HepG2 (cell line): ENCODE results near the gene MSX2. TPM values are rescaled to one million over a fixed set of nuclear protein-coding genes. Genes with fewer than 3 reads are reported as not detected.

Experiments
- ATAC-seq: fragments of 200-7000 bp; cut with Tn5 transposase; 3 replicates; pipeline ENCODE4 v1.9.1; 2020; ENCODE audit warnings: mild to moderate bottlenecking, moderate library complexity
- BruUV-seq: library from RNA; stranded (reverse); fragments of 400-500 nt; replicated peaks from 2 replicates; lab custom pipeline; 2021; lab: Mats Ljungman, UMichigan
- CTCF ChIA-PET: fragments of 300-600 bp; formaldehyde crosslinking; extraction: SDS; loops from one replicate; lab custom pipeline; 2021; ENCODE audit warnings: low total read pairs, inconsistent platforms, low intra/inter-chr PET ratio; lab: Yijun Ruan, JAX
- POLR2A ChIA-PET: fragments of 350-600 bp; sonication (Branson Sonifier 250); formaldehyde crosslinking; loops from one replicate; lab custom pipeline; 2020; ENCODE audit warnings: antibody characterized with exemption, inconsistent platforms; lab: Yijun Ruan, JAX
- DNase-seq: peaks from one replicate; pipeline ENCODE4 v3.0.0-alpha.2; 2015; ENCODE audit warnings: low spot score
- FAIRE-seq: peaks from 3 replicates; lab custom pipeline; 2011; peaks lifted over from hg19 to GRCh38; lab: Jason Lieb, UNC
- H2AFZ ChIP-seq: one replicate; pipeline ENCODE4 v1.6.1; 2011; ENCODE audit warnings: low read length, inconsistent platforms
- H3K27ac ChIP-seq: fragments of 300-600 bp; 3 replicates; pipeline ENCODE4 v1.8.0; 2011; ENCODE audit warnings: mixed run types, mild to moderate bottlenecking, mixed read lengths, low read length, inconsistent platforms; ENCODE audit not compliant: insufficient read depth; ENCODE audit errors: extremely low read length
- H3K27me3 ChIP-seq, 2 experiments: fragments of 200-600 bp in 1 of 2; 2 replicates in 1 of 2; 3 replicates in 1 of 2; pipeline versions ENCODE4 v1.6.0 to v1.8.0; 2011; ENCODE audit warnings: low read length in 2 of 2, mild to moderate bottlenecking in 2 of 2, moderate library complexity in 2 of 2, inconsistent platforms in 1 of 2; ENCODE audit not compliant: insufficient read depth in 2 of 2, control insufficient read depth in 1 of 2
- H3K36me3 ChIP-seq, 2 experiments: fragments of 200-600 bp in 1 of 2; replicated peaks in 1 of 2; 2 replicates in 1 of 2; 3 replicates in 1 of 2; pipeline versions ENCODE4 v1.5.1 to v1.8.0; 2011; ENCODE audit warnings: low read length in 2 of 2, inconsistent platforms in 1 of 2; ENCODE audit not compliant: insufficient read depth in 2 of 2, control insufficient read depth in 1 of 2
- H3K4me1 ChIP-seq: 2 replicates; pipeline ENCODE4 v1.5.1; 2012; ENCODE audit warnings: low read length, inconsistent platforms; ENCODE audit not compliant: insufficient read depth
- H3K4me2 ChIP-seq: 2 replicates; pipeline ENCODE4 v1.6.0; 2011; ENCODE audit warnings: low read depth, low read length, inconsistent platforms
- H3K4me3 ChIP-seq, 3 experiments: fragments of 200-600 bp in 1 of 3; sonication (generic), shearing (Covaris generic) in 1 of 3; replicated peaks in 1 of 3; 2 replicates each; pipeline ENCODE4 v1.5.1; 2011 to 2016; ENCODE audit warnings: low read length in 3 of 3, inconsistent platforms in 2 of 3, low read depth in 2 of 3, mild to moderate bottlenecking in 2 of 3, control low read depth in 1 of 3, mixed read lengths in 1 of 3; ENCODE audit not compliant: insufficient read depth in 1 of 3
- H3K79me2 ChIP-seq: one replicate; pipeline ENCODE4 v1.6.1; 2011; ENCODE audit warnings: low read length, inconsistent platforms; ENCODE audit not compliant: insufficient read depth
- H3K9ac ChIP-seq: 2 replicates; pipeline ENCODE4 v1.6.0; 2011; ENCODE audit warnings: mild to moderate bottlenecking, low read depth, low read length, inconsistent platforms; ENCODE audit not compliant: insufficient read depth
- H3K9me3 ChIP-seq: 2 replicates; pipeline ENCODE4 v1.5.1; 2012; ENCODE audit warnings: mild to moderate bottlenecking, low read length
- H4K20me1 ChIP-seq: 2 replicates; pipeline ENCODE4 v1.6.0; 2011; ENCODE audit warnings: inconsistent platforms, mild to moderate bottlenecking, low read length, moderate library complexity; ENCODE audit not compliant: insufficient read depth
- EHMT2 ChIP-seq: fragments of 200-600 bp; sonication (generic); IDR thresholded peaks from 2 replicates; pipeline ENCODE4 v1.7.0; 2017; ENCODE audit warnings: antibody characterized with exemption, low read depth, low read length, borderline replicate concordance
- HMGA1 ChIP-seq: sonication (generic); formaldehyde crosslinking; conservative IDR thresholded peaks from 2 replicates; pipeline ENCODE4 v1.4.0; 2020; ENCODE audit warnings: missing genetic modification reagents
- LBX2 ChIP-seq: sonication (generic); formaldehyde crosslinking; IDR thresholded peaks from 2 replicates; pipeline ENCODE4 v1.5.0; 2020; ENCODE audit warnings: missing genetic modification reagents, mild to moderate bottlenecking, borderline replicate concordance
- NFE2L2 ChIP-seq: fragments of 150-350 bp; IDR thresholded peaks from 2 replicates; pipeline ENCODE4 v1.6.1; 2014; ENCODE audit warnings: low read length
- NR2F6 ChIP-seq, 2 experiments: IDR thresholded peaks; 2 replicates each; pipeline ENCODE4 v1.6.1; 2016; ENCODE audit warnings: antibody characterized with exemption in 1 of 2, mild to moderate bottlenecking in 1 of 2
- PRDM10 ChIP-seq: sonication (generic); formaldehyde crosslinking; IDR thresholded peaks from 2 replicates; pipeline ENCODE4 v1.4.0; 2020; ENCODE audit warnings: low read depth, missing genetic modification reagents
- THAP7 ChIP-seq: sonication (generic); formaldehyde crosslinking; IDR thresholded peaks from 2 replicates; pipeline ENCODE4 v1.8.1; 2023; ENCODE audit warnings: mild to moderate bottlenecking, missing genetic modification reagents
- ZNF160 ChIP-seq: sonication (generic); formaldehyde crosslinking; IDR thresholded peaks from 2 replicates; pipeline ENCODE4 v1.8.0; 2022; ENCODE audit warnings: mild to moderate bottlenecking, inconsistent platforms, missing genetic modification reagents
- ZNF232 ChIP-seq: sonication (generic); formaldehyde crosslinking; IDR thresholded peaks from 2 replicates; pipeline ENCODE4 v1.4.0; 2020; ENCODE audit warnings: missing genetic modification reagents, borderline replicate concordance
- ZNF414 ChIP-seq: sonication (generic); formaldehyde crosslinking; IDR thresholded peaks from 2 replicates; pipeline ENCODE4 v1.5.0; 2020; ENCODE audit warnings: missing genetic modification reagents
- ZNF501 ChIP-seq: sonication (generic); formaldehyde crosslinking; IDR thresholded peaks from 2 replicates; pipeline ENCODE4 v1.5.1; 2020; ENCODE audit warnings: mild to moderate bottlenecking, moderate library complexity, missing genetic modification reagents
- ZNF776 ChIP-seq: sonication (generic); formaldehyde crosslinking; IDR thresholded peaks from 2 replicates; pipeline ENCODE4 v1.4.0; 2020; ENCODE audit warnings: mild to moderate bottlenecking, missing genetic modification reagents
- ZNF784 ChIP-seq: sonication (generic); formaldehyde crosslinking; IDR thresholded peaks from 2 replicates; pipeline ENCODE4 v1.5.1; 2020; ENCODE audit warnings: missing genetic modification reagents, mild to moderate bottlenecking, borderline replicate concordance
- WGBS: methylation state at CpG from one replicate; pipeline ENCODE4 v1.1.6; 2017; ENCODE audit warnings: low lambda C conversion rate; 5-methylcytosine and 5-hydroxymethylcytosine counted together
- in situ Hi-C: cut with HindIII; loops from 2 replicates; pipeline ENCODE4 v1.10.0; 2017; ENCODE audit warnings: low pct_unique_long_range_greater_than_20kb; ENCODE audit not compliant: extremely low pct_ligation_motif_present
- intact Hi-C: fragments of 100-400 bp; cut with micrococcal nuclease; formaldehyde crosslinking; loops from one replicate; pipeline ENCODE4 v1.10.0; 2022; ENCODE audit not compliant: unreplicated experiment
- polyA plus RNA-seq, 8 experiments: library from polyadenylated mRNA; depleted of rRNA in 3 of 8; stranded (reverse) in 7 of 8; unstranded in 1 of 8; fragments of >200 nt; fragmentation: Illumina TruSeq in 4 of 8; extraction: Trizol in 4 of 8; gene quantifications; 2 replicates each; pipeline versions ENCODE4 v1.2.1 to v1.2.3, GENCODE V29; 2011 to 2016; ENCODE audit warnings: low read depth in 4 of 8, missing spikeins in 1 of 8, mixed read lengths in 1 of 8; ENCODE audit not compliant: insufficient read depth in 1 of 8
- total RNA-seq, 5 experiments: library from RNA; depleted of rRNA; stranded (reverse); fragments of >200 nt; fragmentation: Illumina TruSeq; extraction: Trizol; gene quantifications; 2 replicates each; pipeline ENCODE4 v1.2.3, GENCODE V29; 2016; ENCODE audit warnings: low read depth in 1 of 5

MSX2 gene
- total and polyA plus RNA-seq, 2 of the 13 experiments (the other 11 are each of a cell fraction or from before 2014, with no cell fraction given) = not detected

GRCh38 chr5:174759091-174759490, 34.7 kb downstream of the MSX2 start:
- intact Hi-C loops (no loop called here), in situ Hi-C loops (no loop called here)
- no peak overlapping the region for H3K9ac ChIP-seq
- H3K9me3 ChIP-seq = no peaks in the 10 kb centered on the region
- ATAC-seq (no peak), DNase-seq (no peak), FAIRE-seq (no peak)
- no peaks in the 10 kb centered on the region for H3K79me2 ChIP-seq
- TF ChIP-seq THAP7 (CRISPR knock-in tag) = no peak
- no peak for TF ChIP-seq ZNF784
- no peak for TF ChIP-seq ZNF501 (CRISPR knock-in tag)
- TF ChIP-seq NR2F6 (IDR thresholded peaks at IDR 0.05) = no peak
- TF ChIP-seq NR2F6 (CRISPR knock-in tag; IDR thresholded peaks at IDR 0.05) = no peak
- TF ChIP-seq ZNF160 (CRISPR knock-in tag) = no peak
- TF ChIP-seq ZNF414 (CRISPR knock-in tag) = no peak
- no peaks in the 10 kb centered on the region for H3K4me1 ChIP-seq
- CTCF ChIA-PET = no interaction called here
- H3K27ac ChIP-seq = no peak overlapping the region
- BruUV-seq = no TSS peak
- WGBS = 0% methylated on average over 2 of the region's 3 CpGs
- no peaks in the 10 kb centered on the region for H4K20me1 ChIP-seq
- H3K4me3 ChIP-seq = no peak overlapping the region
- no peaks in the 10 kb centered on the region for H3K36me3 ChIP-seq
- no peak overlapping the region for H2AFZ ChIP-seq
- POLR2A ChIA-PET = no interaction called here
- no peak overlapping the region for H3K4me2 ChIP-seq
- H3K27me3 ChIP-seq = peaks cover 0 to 11% of the 10 kb centered on the region in 2 experiments; a peak in 1 of 5 replicates

GRCh38 chr5:174760721-174761120, 36.3 kb downstream of the MSX2 start:
- 34% methylated on average over 8 of the region's 11 CpGs for WGBS
- no peak for TF ChIP-seq LBX2 (CRISPR knock-in tag)
- no peak for TF ChIP-seq NFE2L2
- no peak for TF ChIP-seq ZNF232
- no peak for TF ChIP-seq PRDM10 (CRISPR knock-in tag)
- no peak for TF ChIP-seq HMGA1
- no peak for TF ChIP-seq ZNF776 (CRISPR knock-in tag)
- TF ChIP-seq EHMT2 = no peak

More at GRCh38 chr5:174760721-174761120, 36.3 kb downstream of the MSX2 start:
- DNase-seq (no peak), FAIRE-seq (no peak), ATAC-seq (no peak)
- Histone ChIP-seq H3K4me3 (no peak overlapping the region), H3K9me3 (no peaks in the 10 kb centered on the region), H3K27me3 (peaks cover 0 to 10% of the 10 kb centered on the region in 2 experiments; a peak in 2 of 5 replicates), H2AFZ (no peak overlapping the region), H3K9ac (no peak overlapping the region), H3K4me1 (no peaks in the 10 kb centered on the region), H3K36me3 (no peaks in the 10 kb centered on the region), H4K20me1 (no peaks in the 10 kb centered on the region), H3K27ac (no peak overlapping the region), H3K4me2 (no peak overlapping the region), H3K79me2 (no peaks in the 10 kb centered on the region)
- in situ Hi-C loops = no loop called here
- BruUV-seq = no TSS peak
- intact Hi-C loops = no loop called here
- POLR2A ChIA-PET = no interaction called here
- CTCF ChIA-PET = no interaction called here
